HepG2 (cell line): ENCODE data around the gene CDC34.

Source experiments
- BCL3 ChIP-seq: sonication (generic); formaldehyde crosslinking; IDR thresholded peaks from 2 replicates; pipeline ENCODE4 v1.5.1; 2020; ENCODE audit warnings: mild to moderate bottlenecking, missing genetic modification reagents, moderate library complexity
- DMTF1 ChIP-seq: sonication (generic); formaldehyde crosslinking; IDR thresholded peaks from 2 replicates; pipeline ENCODE4 v1.4.0; 2020; ENCODE audit warnings: mild to moderate bottlenecking, missing genetic modification reagents
- EZH2 ChIP-seq: conservative IDR thresholded peaks from 2 replicates; pipeline ENCODE4 v1.6.1; 2012; ENCODE audit warnings: mild to moderate bottlenecking, low read depth, low read length, moderate library complexity
- FOXM1 ChIP-seq: sonication (generic); formaldehyde crosslinking; IDR thresholded peaks from 2 replicates; pipeline ENCODE4 v1.5.0; 2020; ENCODE audit warnings: missing genetic modification reagents
- GABPA ChIP-seq, 2 experiments: IDR thresholded peaks; 2 replicates each; pipeline ENCODE4 v1.6.1; 2011 to 2016; ENCODE audit warnings: low read depth in 2 of 2, low read length in 1 of 2, missing biosample characterization in 1 of 2, missing genetic modification characterization in 1 of 2
- JUNB ChIP-seq: sonication (generic); formaldehyde crosslinking; IDR thresholded peaks from 2 replicates; pipeline ENCODE4 v1.8.0; 2022; ENCODE audit warnings: missing genetic modification reagents, mild to moderate bottlenecking, borderline replicate concordance
- MEIS2 ChIP-seq: sonication (generic); formaldehyde crosslinking; IDR thresholded peaks from 2 replicates; pipeline ENCODE4 v1.9.0; 2021; ENCODE audit warnings: mild to moderate bottlenecking, missing genetic modification reagents
- NCOA1 ChIP-seq: sonication (generic); formaldehyde crosslinking; IDR thresholded peaks from 2 replicates; pipeline ENCODE4 v1.9.0; 2021; ENCODE audit warnings: missing genetic modification reagents
- POLR2A ChIP-seq, 2 experiments: IDR thresholded peaks; 2 replicates each; pipeline ENCODE4 v1.6.1; 2011; ENCODE audit warnings: low read depth in 2 of 2, low read length in 2 of 2, mild to moderate bottlenecking in 1 of 2, moderate library complexity in 1 of 2; ENCODE audit not compliant: insufficient read depth in 1 of 2
- SIN3A ChIP-seq: IDR thresholded peaks from 2 replicates; pipeline ENCODE4 v1.6.1; 2011; ENCODE audit warnings: low read depth, mild to moderate bottlenecking, control low read depth, low read length, borderline replicate concordance
- ZBTB20 ChIP-seq: sonication (generic); formaldehyde crosslinking; IDR thresholded peaks from 2 replicates; pipeline ENCODE4 v1.8.1; 2023; ENCODE audit warnings: missing genetic modification reagents, low read depth, mild to moderate bottlenecking, borderline replicate concordance
- ZNF331 ChIP-seq: sonication (generic); formaldehyde crosslinking; IDR thresholded peaks from 2 replicates; pipeline ENCODE4 v1.4.0; 2020; ENCODE audit warnings: missing genetic modification reagents
- ZSCAN29 ChIP-seq: sonication (generic); formaldehyde crosslinking; conservative IDR thresholded peaks from 2 replicates; pipeline ENCODE4 v1.4.0; 2020; ENCODE audit warnings: mild to moderate bottlenecking, missing genetic modification reagents

- no peak for TF ChIP-seq BCL3 (CRISPR knock-in tag)
- no peak for TF ChIP-seq GABPA (IDR thresholded peaks at IDR 0.05; ENCODE audit: low read depth, low read length)
- TF ChIP-seq GABPA (CRISPR knock-in tag; IDR thresholded peaks at IDR 0.05; ENCODE audit: low read depth) = no peak
- TF ChIP-seq SIN3A = no peak
- no peak for TF ChIP-seq ZNF331 (CRISPR knock-in tag)
- no peak for TF ChIP-seq NCOA1 (CRISPR knock-in tag)
- no peak for TF ChIP-seq ZBTB20
- TF ChIP-seq EZH2 = no peak
- TF ChIP-seq JUNB (CRISPR knock-in tag) = no peak
- no peak for TF ChIP-seq FOXM1 (CRISPR knock-in tag)
- TF ChIP-seq DMTF1 = no peak
- TF ChIP-seq POLR2A (IDR thresholded peaks at IDR 0.05; ENCODE audit: insufficient read depth in 1 of 2, low read depth in 2 of 2, low read length in 2 of 2) = no peak
- no peak for TF ChIP-seq MEIS2
- TF ChIP-seq ZSCAN29 (CRISPR knock-in tag) = no peak
Observed at GRCh38 chr19:525029-525428, 6.5 kb upstream of the CDC34 start.
